CD4-positive, alpha-beta T cell (primary cell): ENCODE results near the gene DERL2. TPM values are rescaled to one million over a fixed set of nuclear protein-coding genes. Genes with fewer than 3 reads are reported as not detected.

Source experiments
- ATAC-seq: fragments of 200-7000 bp; cut with Tn5 transposase; one replicate; pipeline ENCODE4 v1.10.0; 2022; ENCODE audit warnings: mild to moderate bottlenecking; ENCODE audit not compliant: poor library complexity
- CTCF ChIA-PET: fragments of 350-600 bp; sonication (Branson Sonifier 250); formaldehyde crosslinking; loops from one replicate; lab custom pipeline; 2021; ENCODE audit warnings: antibody characterized with exemption, inconsistent platforms; lab: Charles Lee
- POLR2A ChIA-PET: fragments of 350-600 bp; sonication (Branson Sonifier 250); formaldehyde crosslinking; loops from one replicate; lab custom pipeline; 2021; ENCODE audit warnings: antibody characterized with exemption, inconsistent platforms; lab: Charles Lee
- DNase-seq, 14 experiments: peaks; one replicate each; pipeline ENCODE4 v3.0.0-alpha.2; 2013 to 2020; ENCODE audit warnings: mixed read lengths in 2 of 14
- H3K27ac ChIP-seq, 2 donors: one replicate each; pipeline versions ENCODE4 v1.5.1 to v1.7.0; 2013; ENCODE audit warnings: low read length in 2 of 2, low read depth in 1 of 2, mild to moderate bottlenecking in 1 of 2
- H3K27me3 ChIP-seq, 2 experiments: 1 replicate in 1 of 2; 2 replicates in 1 of 2; pipeline versions ENCODE4 v1.6.1 to v1.7.0; 2013; ENCODE audit warnings: low read length in 2 of 2, control low read depth in 1 of 2, mild to moderate bottlenecking in 1 of 2, moderate library complexity in 1 of 2; ENCODE audit not compliant: insufficient read depth in 2 of 2, control insufficient read depth in 1 of 2
- H3K36me3 ChIP-seq: one replicate; pipeline ENCODE4 v1.6.1; 2013; ENCODE audit warnings: low read length, control low read depth; ENCODE audit not compliant: insufficient read depth
- H3K4me1 ChIP-seq: one replicate; pipeline ENCODE4 v1.6.1; 2013; ENCODE audit warnings: low read length, control low read depth; ENCODE audit not compliant: insufficient read depth
- H3K4me3 ChIP-seq: one replicate; pipeline ENCODE4 v1.5.1; 2013; ENCODE audit warnings: mild to moderate bottlenecking, low read length, moderate library complexity
- H3K9me3 ChIP-seq, 2 experiments: 1 replicate in 1 of 2; 2 replicates in 1 of 2; pipeline versions ENCODE4 v1.6.1 to v1.7.0; 2013; ENCODE audit warnings: low read length in 2 of 2, mild to moderate bottlenecking in 2 of 2, control low read depth in 1 of 2, moderate library complexity in 1 of 2; ENCODE audit not compliant: control insufficient read depth in 1 of 2, insufficient read depth in 1 of 2
- H3K27ac Mint-ChIP-seq: one replicate; pipeline ENCODE4 v1.8.0; 2020; ENCODE audit warnings: mixed read lengths
- H3K27me3 Mint-ChIP-seq: one replicate; pipeline ENCODE4 v1.8.0; 2021; ENCODE audit warnings: mixed read lengths
- H3K36me3 Mint-ChIP-seq: one replicate; pipeline ENCODE4 v1.8.0; 2021; ENCODE audit warnings: low read depth, mixed read lengths
- H3K4me1 Mint-ChIP-seq: one replicate; pipeline ENCODE4 v1.8.0; 2021; ENCODE audit warnings: low read depth, mixed read lengths
- H3K4me3 Mint-ChIP-seq: one replicate; pipeline ENCODE4 v1.8.0; 2020; ENCODE audit warnings: mild to moderate bottlenecking, mixed read lengths
- H3K9me3 Mint-ChIP-seq: one replicate; pipeline ENCODE4 v1.8.0; 2020; ENCODE audit warnings: mixed read lengths
- CTCF ChIP-seq: fragments of 200-600 bp; IDR thresholded peaks from one replicate; pipeline ENCODE4 v1.8.0; 2022; ENCODE audit warnings: antibody characterized with exemption, mild to moderate bottlenecking
- intact Hi-C, 2 experiments: fragments of 100-400 bp; cut with DNase I in 1 of 2; cut with micrococcal nuclease in 1 of 2; formaldehyde crosslinking; loops; one replicate each; pipeline versions ENCODE4 v1.15.1 to v1.9.0; 2023 to 2025; cut with DNase I, micrococcal nuclease
- total RNA-seq, 174 experiments: library from RNA in 2 of 174; stranded (reverse) in 2 of 174; gene quantifications; one replicate each; pipeline ENCODE4 v1.2.3 and lab custom pipeline; 2021 to 2026

Gene DERL2
- total RNA-seq, 2 experiments from 2014 or later: 88.3 to 98.7 TPM

GRCh38 chr17:5509482-5509881 is 23.5 kb upstream of the DERL2 start:
- intact Hi-C loops: no loop called here

GRCh38 chr17:5508810-5509209 is 22.8 kb upstream of the DERL2 start:
- ChIA-PET POLR2A (no interaction called here), CTCF (no interaction called here)
- Mint-ChIP-seq H3K36me3 (peaks cover 74% of the 10 kb centered on the region), H3K4me1 (peaks cover 22% of the 10 kb centered on the region), H3K4me3 (no peak overlapping the region), H3K9me3 (peaks cover 4% of the 10 kb centered on the region), H3K27me3 (no peaks in the 10 kb centered on the region), H3K27ac (no peak overlapping the region)
- Histone ChIP-seq H3K27ac (no peak overlapping the region), H3K27me3 (no peaks in the 10 kb centered on the region), H3K36me3 (peaks cover 28% of the 10 kb centered on the region), H3K9me3 (no peaks in the 10 kb centered on the region), H3K4me1 (peaks cover 15% of the 10 kb centered on the region), H3K4me3 (no peak overlapping the region)
- DNase-seq: no peak
- ATAC-seq: no peak
- intact Hi-C loops: no loop called here
- TF ChIP-seq CTCF: no peak

More at GRCh38 chr17:5509482-5509881, 23.5 kb upstream of the DERL2 start:
- Histone ChIP-seq H3K27ac (no peak overlapping the region), H3K4me3 (no peak overlapping the region), H3K36me3 (peaks cover 30% of the 10 kb centered on the region), H3K4me1 (peaks cover 21% of the 10 kb centered on the region), H3K27me3 (no peaks in the 10 kb centered on the region), H3K9me3 (no peaks in the 10 kb centered on the region)
- POLR2A ChIA-PET: no interaction called here
- no peak for TF ChIP-seq CTCF
- DNase-seq: no peak
- no peak for ATAC-seq
- Mint-ChIP-seq H3K4me1 (peaks cover 27% of the 10 kb centered on the region), H3K9me3 (peaks cover 4% of the 10 kb centered on the region), H3K4me3 (no peak overlapping the region), H3K27me3 (no peaks in the 10 kb centered on the region), H3K27ac (no peak overlapping the region), H3K36me3 (peaks cover 74% of the 10 kb centered on the region)
- CTCF ChIA-PET: no interaction called here

DNA sequence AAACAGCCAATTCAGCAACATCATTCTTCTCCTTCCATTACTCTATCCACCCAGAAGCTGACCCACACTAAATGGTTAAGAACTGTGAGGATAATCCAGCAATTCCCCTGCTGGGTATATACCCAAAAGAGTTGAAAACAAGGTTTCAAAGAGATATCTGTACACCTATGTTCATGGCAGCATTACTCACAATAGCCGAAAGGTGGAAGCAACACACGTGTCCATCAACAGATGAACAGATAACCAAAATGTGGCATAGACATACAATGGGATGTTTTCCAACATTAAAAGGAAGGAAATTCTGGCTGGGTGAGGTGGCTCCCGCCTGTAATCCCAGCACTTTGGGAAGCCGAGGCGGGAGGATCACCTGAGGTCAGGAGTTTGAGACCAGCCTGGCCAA is 20.3 kb upstream of the DERL2 start:
- Histone ChIP-seq H3K4me1 (no peaks in the 10 kb centered on the region), H3K27ac (no peak overlapping the region), H3K36me3 (peaks cover 32% of the 10 kb centered on the region), H3K4me3 (no peak overlapping the region), H3K9me3 (no peaks in the 10 kb centered on the region), H3K27me3 (no peaks in the 10 kb centered on the region)
- no peak overlapping the region for H3K27ac Mint-ChIP-seq
- H3K9me3 Mint-ChIP-seq: no peaks in the 10 kb centered on the region
- ChIA-PET CTCF (no interaction called here), POLR2A (interaction anchor here (0.7 kb wide), 1 partner anchor 8 kb away, joined by 4 read pairs; no protein-coding TSS in a partner anchor)
- intact Hi-C loops: no loop called here
- peaks cover 69% of the 10 kb centered on the region for H3K36me3 Mint-ChIP-seq
- peaks cover 4% of the 10 kb centered on the region for H3K4me1 Mint-ChIP-seq
- H3K27me3 Mint-ChIP-seq: no peaks in the 10 kb centered on the region
- no peak for DNase-seq
- H3K4me3 Mint-ChIP-seq: no peak overlapping the region
- TF ChIP-seq CTCF: no peak
- no peak for ATAC-seq
